IMR-90 (cell line): ENCODE measurements around the gene MUCL3. TPM values are rescaled to one million over a fixed set of nuclear protein-coding genes. Genes with fewer than 3 reads are reported as not detected.

Experiments
- ATAC-seq: fragments of 200-7000 bp; cut with Tn5 transposase; 2 replicates; pipeline ENCODE4 v1.9.1; 2020; ENCODE audit warnings: low read depth, mild to moderate bottlenecking, moderate library complexity
- BruUV-seq: library from RNA; stranded (reverse); fragments of 400-500 nt; replicated peaks from 2 replicates; lab custom pipeline; 2021; lab: Mats Ljungman, UMichigan
- CTCF ChIA-PET: fragments of 300-600 bp; formaldehyde crosslinking; extraction: SDS; loops from one replicate; lab custom pipeline; 2021; ENCODE audit warnings: antibody characterized with exemption; lab: Yijun Ruan, JAX
- POLR2A ChIA-PET: fragments of 300-600 bp; sonication (Branson Sonifier 250); formaldehyde crosslinking; loops from one replicate; lab custom pipeline; 2022; ENCODE audit warnings: antibody characterized with exemption; ENCODE audit not compliant: unreplicated experiment; lab: Charles Lee
- DNase-seq: peaks from one replicate; pipeline ENCODE4 v3.0.0; 2013
- H2AFZ ChIP-seq: replicated peaks from 2 replicates; pipeline ENCODE3; 2013; ENCODE audit warnings: low read length, mild to moderate bottlenecking; ENCODE audit not compliant: poor library complexity
- H2AK5ac ChIP-seq: 2 replicates; pipeline ENCODE4 v1.6.1; 2013; ENCODE audit warnings: low read depth, low read length, inconsistent platforms
- H2AK9ac ChIP-seq: replicated peaks from 2 replicates; pipeline ENCODE3; 2013; ENCODE audit warnings: mild to moderate bottlenecking, low read depth, low read length, moderate library complexity; ENCODE audit not compliant: poor library complexity
- H2BK120ac ChIP-seq: 2 replicates; pipeline ENCODE4 v1.6.1; 2013; ENCODE audit warnings: low read depth, low read length, inconsistent platforms
- H2BK15ac ChIP-seq: 3 replicates; pipeline ENCODE4 v1.6.1; 2013; ENCODE audit warnings: low read depth, low read length, inconsistent platforms
- H2BK20ac ChIP-seq: 2 replicates; pipeline ENCODE4 v1.6.1; 2013; ENCODE audit warnings: low read depth, mild to moderate bottlenecking, inconsistent platforms, low read length, moderate library complexity
- H2BK5ac ChIP-seq: 2 replicates; pipeline ENCODE4 v1.6.1; 2013; ENCODE audit warnings: mild to moderate bottlenecking, low read depth, low read length, inconsistent platforms; ENCODE audit not compliant: poor library complexity, severe bottlenecking
- H3K14ac ChIP-seq: replicated peaks from 2 replicates; pipeline ENCODE4 v1.6.1; 2013; ENCODE audit warnings: low read depth, low read length, inconsistent platforms
- H3K18ac ChIP-seq: 2 replicates; pipeline ENCODE4 v1.6.1; 2013; ENCODE audit warnings: low read depth, low read length, control low read depth
- H3K23ac ChIP-seq: 2 replicates; pipeline ENCODE4 v1.6.1; 2013; ENCODE audit warnings: low read depth, low read length, inconsistent platforms
- H3K27ac ChIP-seq: 2 replicates; pipeline ENCODE4 v1.5.1; 2013; ENCODE audit warnings: mild to moderate bottlenecking, control low read depth, low read length; ENCODE audit not compliant: insufficient read depth
- H3K27me3 ChIP-seq: 2 replicates; pipeline ENCODE4 v1.6.1; 2013; ENCODE audit warnings: low read length; ENCODE audit not compliant: control insufficient read depth, insufficient read depth
- H3K36me3 ChIP-seq: 2 replicates; pipeline ENCODE4 v1.6.1; 2013; ENCODE audit warnings: low read length, mixed read lengths; ENCODE audit not compliant: control insufficient read depth, insufficient read depth
- H3K4ac ChIP-seq: 2 replicates; pipeline ENCODE4 v1.6.1; 2013; ENCODE audit warnings: low read depth, low read length, inconsistent platforms
- H3K4me1 ChIP-seq: 2 replicates; pipeline ENCODE4 v1.6.1; 2013; ENCODE audit warnings: low read length, mixed read lengths; ENCODE audit not compliant: control insufficient read depth, insufficient read depth
- H3K4me2 ChIP-seq: 2 replicates; pipeline ENCODE4 v1.6.1; 2013; ENCODE audit warnings: low read depth, mild to moderate bottlenecking, control low read depth, low read length, moderate library complexity
- H3K4me3 ChIP-seq: 2 replicates; pipeline ENCODE4 v1.5.1; 2013; ENCODE audit warnings: low read depth, mild to moderate bottlenecking, control low read depth, low read length, moderate library complexity; ENCODE audit not compliant: insufficient read depth
- H3K56ac ChIP-seq: 2 replicates; pipeline ENCODE4 v1.6.1; 2013; ENCODE audit warnings: low read length, inconsistent platforms; ENCODE audit not compliant: insufficient read depth; ENCODE audit errors: extremely low read depth
- H3K79me1 ChIP-seq, 2 experiments: 2 replicates each; pipeline ENCODE4 v1.6.1; 2013; ENCODE audit warnings: low read length in 2 of 2, inconsistent platforms in 1 of 2, low read depth in 1 of 2
- H3K9ac ChIP-seq: 2 replicates; pipeline ENCODE4 v1.6.1; 2013; ENCODE audit warnings: low read depth, low read length, control low read depth
- H3K9me1 ChIP-seq: 2 replicates; pipeline ENCODE4 v1.6.1; 2013; ENCODE audit warnings: low read length, inconsistent platforms; ENCODE audit not compliant: insufficient read depth
- H3K9me3 ChIP-seq: 2 replicates; pipeline ENCODE4 v1.6.1; 2013; ENCODE audit warnings: low read length; ENCODE audit not compliant: control insufficient read depth, insufficient read depth
- H4K20me1 ChIP-seq: 2 replicates; pipeline ENCODE4 v1.6.1; 2013; ENCODE audit warnings: low read length, inconsistent platforms; ENCODE audit not compliant: insufficient read depth
- H4K5ac ChIP-seq: 2 replicates; pipeline ENCODE4 v1.6.1; 2013; ENCODE audit warnings: mild to moderate bottlenecking, low read depth, low read length, control low read depth
- H4K8ac ChIP-seq, 2 experiments: 2 replicates each; pipeline ENCODE4 v1.6.1; 2013; ENCODE audit warnings: low read depth in 2 of 2, low read length in 2 of 2, control low read depth in 1 of 2, inconsistent platforms in 1 of 2
- H4K91ac ChIP-seq: 2 replicates; pipeline ENCODE4 v1.6.1; 2013; ENCODE audit warnings: low read depth, low read length, inconsistent platforms; ENCODE audit not compliant: insufficient read depth
- BHLHE40 ChIP-seq: fragments of 150-350 bp; IDR thresholded peaks from 2 replicates; pipeline ENCODE4 v1.6.1; 2016; ENCODE audit warnings: mild to moderate bottlenecking, low read depth, low read length
- CEBPB ChIP-seq: IDR thresholded peaks from 2 replicates; pipeline ENCODE4 v1.6.1; 2012; ENCODE audit warnings: low read depth, low read length, improper control_type of control experiment
- CTCF ChIP-seq: conservative IDR thresholded peaks from 2 replicates; pipeline ENCODE4 v1.5.1; 2012; ENCODE audit warnings: mild to moderate bottlenecking, low read depth, low read length, improper control_type of control experiment
- ELK1 ChIP-seq: fragments of 150-350 bp; IDR thresholded peaks from 2 replicates; pipeline ENCODE4 v1.6.1; 2016; ENCODE audit warnings: low read depth, mild to moderate bottlenecking, low read length, moderate library complexity, borderline replicate concordance
- FOS ChIP-seq: fragments of 150-350 bp; IDR thresholded peaks from 2 replicates; pipeline ENCODE4 v1.6.1; 2016; ENCODE audit warnings: low read depth, low read length
- USF2 ChIP-seq: fragments of 150-350 bp; IDR thresholded peaks from 2 replicates; pipeline ENCODE4 v1.6.1; 2017; ENCODE audit warnings: mild to moderate bottlenecking, antibody characterized with exemption, low read length, low read depth
- WGBS, 2 experiments: methylation state at CpG; one replicate each; pipeline versions ENCODE4 v1.1.5 to v1.1.7; 2013; ENCODE audit warnings: missing lambda C conversion rate in 2 of 2; ENCODE audit not compliant: insufficient read length in 1 of 2; ENCODE audit errors: extremely low coverage in 2 of 2; 5-methylcytosine and 5-hydroxymethylcytosine counted together
- dilution Hi-C: fragments of 300-500 bp; cut with HindIII; formaldehyde crosslinking; loops from one replicate; pipeline ENCODE4 v1.14.3; 2018; ENCODE audit warnings: low sequenced_read_pairs; ENCODE audit not compliant: unreplicated experiment
- in situ Hi-C: fragments of 300-500 bp; cut with MboI; formaldehyde crosslinking; loops from 3 replicates; pipeline ENCODE4 v1.14.3; 2019; ENCODE audit warnings: low sequenced_read_pairs, inconsistent platforms, mixed read lengths
- intact Hi-C: fragments of 100-400 bp; cut with micrococcal nuclease; formaldehyde crosslinking; loops from 2 replicates; pipeline ENCODE4 v1.10.0; 2022
- polyA plus RNA-seq, 3 experiments: library from polyadenylated mRNA; depleted of rRNA; stranded (reverse); fragments of >200 nt; gene quantifications; 2 replicates each; pipeline ENCODE4 v1.2.3, GENCODE V29; 2012; ENCODE audit warnings: low replicate concordance in 1 of 3
- total RNA-seq: library from RNA; depleted of rRNA; stranded (reverse); fragments of >200 nt; gene quantifications from 2 replicates; pipeline ENCODE4 v1.2.3, GENCODE V29; 2012

Gene MUCL3
- total and polyA plus RNA-seq, 2 of the 4 experiments (the other 2 are of a cell fraction), result not detected

- TF ChIP-seq ELK1, result no peak
These were observed 27.8 kb upstream of the MUCL3 start (continued) for GRCh38 chr6:30912746-30913520.

- Histone ChIP-seq H3K27me3 (no peaks in the 10 kb centered on the region), H2BK20ac (no peak overlapping the region), H3K18ac (no peak overlapping the region), H4K91ac (peak overlapping the region; percentile 63; the same call in 1 of the 2 replicates), H3K9me1 (no peaks in the 10 kb centered on the region), H3K4ac (peak overlapping the region; percentile 76), H3K27ac (peak overlapping the region; percentile 22), H4K5ac (peak overlapping the region; percentile 36), H2BK15ac (no peak overlapping the region), H2AFZ (peak overlapping the region; percentile 99), H2BK5ac (peak overlapping the region; percentile 10), H2BK120ac (peak overlapping the region; percentile 48; the same call in 1 of the 2 replicates), H3K23ac (no peak overlapping the region; the same call in 1 of the 2 replicates), H3K36me3 (peaks cover 22% of the 10 kb centered on the region), H3K14ac (peak overlapping the region; percentile 70), H3K79me1 (peaks cover 13 to 18% of the 10 kb centered on the region in 2 experiments), H2AK9ac (peak overlapping the region; percentile 97), H3K4me2 (peak overlapping the region; percentile 49), H4K8ac (peak overlapping the region; percentile 85 to 91; a peak in 3 of 4 replicates), H3K9me3 (no peaks in the 10 kb centered on the region), H3K4me1 (peaks cover 15% of the 10 kb centered on the region), H3K9ac (peak overlapping the region; percentile 18; the same call in 1 of the 2 replicates), H3K56ac (no peak overlapping the region), H2AK5ac (peak overlapping the region; percentile 17; the same call in 1 of the 2 replicates), H4K20me1 (no peaks in the 10 kb centered on the region), H3K4me3 (peak overlapping the region; percentile 11)
- dilution Hi-C loops, result no loop called here
- no TSS peak for BruUV-seq
- intact Hi-C loops, result loop anchor here (1.0 to 10.0 kb wide), 2 partner anchors 85 to 281 kb away; no protein-coding TSS in a partner anchor
- DNase-seq, result no peak
- in situ Hi-C loops, result no loop called here
- TF ChIP-seq CTCF, result no peak
- TF ChIP-seq CEBPB, result no peak
- no peak for TF ChIP-seq BHLHE40
- no peak for TF ChIP-seq USF2
- no peak for TF ChIP-seq ELK1
- no peak for TF ChIP-seq FOS
- ChIA-PET CTCF (interaction anchor here (0.8 to 3.6 kb wide), 8 partner anchors 12 to 173 kb away, joined by 3 to 31 read pairs (median 8); no protein-coding TSS in a partner anchor), POLR2A (interaction anchor here (0.7 to 0.8 kb wide), 2 partner anchors 169 to 298 kb away, joined by 3 to 10 read pairs; no protein-coding TSS in a partner anchor)
- WGBS, 2 experiments, result 16% methylated on average over 19 of the region's 31 CpGs; no CpG with 5 or more reads in 1 of the 2 experiments
- ATAC-seq, result no peak
These were observed 27.1 kb upstream of the MUCL3 start for GRCh38 chr6:30913721-30914075.
